GM12873 (cell line): ENCODE data around the gene TSPAN14.

Experiments used
- TF ChIP-seq, protein P1 (sequence below): IDR thresholded peaks from 2 replicates; pipeline ENCODE4 v1.5.1; 2012; ENCODE audit warnings: low read depth, mild to moderate bottlenecking, moderate library complexity, low read length, control low read depth; ENCODE audit not compliant: insufficient read depth; ENCODE audit errors: missing control alignments

TSPAN14 gene

DNA sequence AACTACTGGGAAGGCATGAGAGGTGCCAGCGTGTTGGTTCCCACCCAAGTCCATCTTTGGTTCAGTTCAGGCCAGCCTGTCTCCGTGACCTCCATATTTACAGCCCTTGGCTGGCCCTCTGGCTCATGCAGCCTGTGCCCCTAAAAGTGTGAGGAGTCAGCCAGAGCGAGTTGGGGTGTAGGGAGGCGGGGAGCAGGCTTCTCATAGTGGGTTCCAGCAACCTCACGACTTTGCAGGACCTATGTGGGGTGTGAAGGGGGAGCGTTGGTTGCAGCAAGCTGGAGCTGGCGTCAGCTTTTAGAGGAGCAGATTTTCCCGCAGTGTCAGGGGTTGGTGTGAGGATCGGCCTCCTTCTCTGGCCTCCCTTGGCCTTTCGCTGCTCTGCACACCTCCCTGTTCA, 9.8 kb downstream of the TSPAN14 start:
- TF ChIP-seq, protein P1, sequence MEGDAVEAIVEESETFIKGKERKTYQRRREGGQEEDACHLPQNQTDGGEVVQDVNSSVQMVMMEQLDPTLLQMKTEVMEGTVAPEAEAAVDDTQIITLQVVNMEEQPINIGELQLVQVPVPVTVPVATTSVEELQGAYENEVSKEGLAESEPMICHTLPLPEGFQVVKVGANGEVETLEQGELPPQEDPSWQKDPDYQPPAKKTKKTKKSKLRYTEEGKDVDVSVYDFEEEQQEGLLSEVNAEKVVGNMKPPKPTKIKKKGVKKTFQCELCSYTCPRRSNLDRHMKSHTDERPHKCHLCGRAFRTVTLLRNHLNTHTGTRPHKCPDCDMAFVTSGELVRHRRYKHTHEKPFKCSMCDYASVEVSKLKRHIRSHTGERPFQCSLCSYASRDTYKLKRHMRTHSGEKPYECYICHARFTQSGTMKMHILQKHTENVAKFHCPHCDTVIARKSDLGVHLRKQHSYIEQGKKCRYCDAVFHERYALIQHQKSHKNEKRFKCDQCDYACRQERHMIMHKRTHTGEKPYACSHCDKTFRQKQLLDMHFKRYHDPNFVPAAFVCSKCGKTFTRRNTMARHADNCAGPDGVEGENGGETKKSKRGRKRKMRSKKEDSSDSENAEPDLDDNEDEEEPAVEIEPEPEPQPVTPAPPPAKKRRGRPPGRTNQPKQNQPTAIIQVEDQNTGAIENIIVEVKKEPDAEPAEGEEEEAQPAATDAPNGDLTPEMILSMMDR, result no peak

DNA sequence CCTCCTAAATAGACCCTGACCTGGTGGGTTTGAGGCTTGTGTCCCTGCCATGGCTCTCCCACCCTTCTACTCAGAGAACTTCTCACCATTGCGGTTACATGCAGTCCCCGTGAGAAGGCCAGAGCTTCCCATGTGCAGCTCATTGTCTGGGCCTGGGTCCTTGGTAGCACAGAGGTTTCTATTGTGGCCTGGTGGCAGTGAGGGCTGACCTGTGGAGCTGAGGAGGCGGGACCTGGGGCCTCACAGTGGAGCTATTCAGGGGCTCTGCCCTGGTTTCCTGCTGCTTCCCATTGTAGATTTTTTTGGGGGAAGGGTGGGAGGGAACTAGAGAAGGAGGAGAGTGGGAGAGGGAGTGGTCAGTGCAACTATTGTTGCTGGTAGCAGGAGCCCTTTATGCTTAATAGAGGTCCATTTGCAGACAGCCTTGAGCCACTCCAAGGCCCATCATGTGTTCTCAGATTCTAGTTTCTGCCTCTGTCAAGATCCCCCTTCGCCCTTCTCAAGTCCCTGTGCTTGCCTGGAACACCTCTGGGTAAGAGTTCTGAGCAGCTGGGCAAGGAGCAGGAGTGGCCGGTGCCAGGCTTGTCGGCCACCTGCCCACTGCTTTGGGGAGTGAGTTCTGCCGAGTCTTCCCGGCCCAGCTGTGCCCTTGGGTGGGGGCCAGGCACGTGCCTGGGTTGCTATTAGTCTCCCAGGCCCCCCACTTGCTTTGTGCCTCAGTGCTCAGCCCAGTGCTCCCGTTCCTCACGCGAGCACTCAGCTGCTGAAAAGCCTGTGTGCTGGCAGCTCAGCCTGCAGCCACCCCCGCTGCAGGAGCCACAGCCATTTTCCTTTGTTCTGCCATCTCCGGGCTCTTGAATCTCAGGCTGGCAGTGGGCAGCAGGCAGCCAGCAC, 10.7 kb downstream of the TSPAN14 start:
- TF ChIP-seq, protein P1, result no peak

DNA sequence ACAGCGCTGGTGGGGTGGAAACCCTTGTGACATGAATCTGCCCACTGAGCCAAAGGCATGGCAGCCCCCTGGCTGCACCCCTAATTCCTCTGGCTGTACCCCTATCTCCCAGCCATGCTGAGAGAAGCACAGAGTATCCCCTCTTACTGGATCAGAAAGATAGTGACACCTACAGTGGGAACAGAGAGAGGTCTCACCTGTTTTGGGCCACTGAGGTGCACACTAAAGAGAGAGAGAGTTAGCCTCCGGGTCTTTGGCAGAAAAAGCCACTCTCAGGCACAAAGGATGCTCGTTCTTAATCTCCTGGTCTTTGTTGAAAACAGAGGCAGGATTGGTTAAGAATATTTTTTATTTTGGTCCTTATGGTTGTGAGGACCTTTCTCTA, 11.3 kb downstream of the TSPAN14 start:
- TF ChIP-seq, protein P1, result no peak

DNA sequence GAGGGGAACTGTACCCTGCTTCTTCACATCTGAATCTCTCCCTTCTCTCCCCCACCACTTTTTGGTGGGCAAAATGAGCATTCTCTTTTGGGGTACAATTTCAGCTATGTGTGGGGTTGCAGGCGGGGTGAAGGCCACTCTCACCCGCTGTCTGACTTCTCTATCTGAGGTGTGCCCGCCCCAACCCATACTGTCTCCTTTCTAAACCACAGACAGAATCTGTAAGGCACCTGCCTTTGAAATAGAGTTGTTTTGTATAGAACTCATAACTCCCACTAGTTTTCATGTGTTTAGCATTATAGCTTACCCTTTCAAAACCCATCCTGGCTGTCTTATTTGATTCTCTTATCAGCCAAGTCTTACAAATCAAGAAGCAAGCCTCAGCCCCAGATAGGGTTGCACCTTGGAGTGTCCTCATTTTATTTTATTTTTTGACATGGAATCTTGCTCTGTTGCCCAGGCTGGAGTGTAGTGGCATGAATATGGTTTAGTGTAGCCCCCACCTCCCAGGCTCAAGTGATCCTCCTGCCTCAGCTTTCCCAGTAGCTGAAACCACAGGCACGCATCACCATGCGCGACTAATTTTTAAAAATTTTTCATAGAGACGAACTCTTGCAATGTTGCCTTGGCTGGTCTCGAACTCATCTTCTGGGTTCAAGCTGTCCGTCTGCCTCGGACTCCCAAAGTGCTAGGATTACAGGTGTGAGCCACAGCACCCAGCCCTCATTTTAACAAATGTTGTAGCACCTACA, 11.9 kb downstream of the TSPAN14 start:
- TF ChIP-seq, protein P1, result no peak

DNA sequence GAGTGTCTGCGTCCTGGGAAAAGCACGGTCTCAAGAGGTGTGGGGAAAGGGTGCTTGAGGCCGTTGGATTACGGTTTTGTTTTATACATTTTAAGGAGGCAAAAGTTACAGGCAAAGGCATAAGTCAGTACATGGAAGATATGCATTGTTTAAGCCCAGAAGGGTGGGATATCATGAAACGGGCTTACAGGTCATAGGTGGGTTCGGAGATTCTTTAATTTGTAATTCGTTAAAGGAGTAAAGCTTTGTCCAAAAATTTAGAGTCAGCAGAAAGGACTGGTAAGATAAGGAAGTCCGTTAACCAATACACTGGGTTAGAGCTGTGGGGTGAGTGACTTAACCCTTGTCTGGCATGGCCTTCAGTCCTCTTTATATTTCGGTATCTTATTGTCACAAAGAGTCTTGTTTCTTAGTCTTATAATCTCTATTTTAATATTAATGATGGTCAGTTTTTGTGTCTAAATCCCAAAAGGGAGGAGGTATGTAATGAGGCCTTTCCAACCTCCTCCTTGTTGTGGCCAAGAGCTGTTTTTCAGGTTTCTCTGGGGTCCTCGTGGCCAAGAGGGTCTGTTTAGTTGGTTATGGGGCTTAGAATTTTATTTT, 12.7 kb downstream of the TSPAN14 start:
- TF ChIP-seq, protein P1, result no peak

DNA sequence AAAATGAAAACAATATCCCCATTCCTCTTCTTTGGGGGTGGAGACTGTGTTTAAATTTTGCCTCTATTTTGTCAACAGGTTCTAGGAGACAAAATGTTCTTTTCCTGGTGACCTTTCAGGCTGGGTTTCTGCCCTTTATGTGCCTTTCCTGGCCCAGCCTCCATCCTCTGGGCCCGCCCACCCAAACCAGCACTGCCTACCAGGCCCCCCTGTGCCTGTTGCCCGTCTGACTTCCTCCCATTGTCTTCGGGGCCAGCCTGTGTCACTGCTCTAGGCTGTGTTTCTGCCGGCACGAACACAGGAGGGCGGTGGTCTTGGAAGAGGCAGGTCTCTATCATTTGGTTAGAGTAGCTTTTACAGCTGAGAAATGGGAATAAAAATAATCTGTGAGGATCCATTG, 13.9 kb downstream of the TSPAN14 start:
- TF ChIP-seq, protein P1, result no peak

DNA sequence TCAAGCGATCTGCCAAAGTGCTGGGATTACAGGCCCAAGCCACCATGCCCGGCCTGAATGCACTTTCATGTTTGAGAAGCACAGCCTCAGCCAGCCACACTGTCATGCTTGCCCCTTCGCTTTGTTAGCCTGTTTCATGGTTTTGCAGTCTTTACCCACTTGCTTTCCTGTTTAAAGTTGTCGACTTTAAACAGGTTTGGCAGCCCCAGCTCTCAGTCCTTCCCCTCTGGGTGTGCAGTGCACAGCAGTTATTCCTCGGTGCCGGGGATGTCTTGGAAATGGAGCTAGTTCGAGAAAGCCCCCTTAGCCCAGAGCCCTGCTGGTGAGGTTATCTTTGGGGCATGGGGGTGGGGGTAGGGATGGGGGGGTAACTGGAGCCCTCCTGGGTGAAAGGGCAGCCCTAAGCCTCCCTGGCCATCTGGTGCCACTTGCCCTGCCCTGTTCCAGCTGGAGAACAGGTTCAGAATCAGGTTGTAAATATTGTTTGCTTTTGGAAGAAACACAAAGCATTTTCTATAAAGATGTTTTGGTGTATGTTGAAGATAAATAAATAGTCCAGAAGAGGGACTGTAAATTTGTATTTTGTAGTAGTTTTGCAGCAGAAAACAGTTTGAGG, 14.8 kb downstream of the TSPAN14 start:
- TF ChIP-seq, protein P1, result no peak
